GM12801 (cell line): Measurements from ENCODE around the gene NDUFAF7.

ENCODE experiments used
- CTCF ChIP-seq: IDR thresholded peaks from one replicate; pipeline ENCODE4 v1.5.1; 2011; ENCODE audit warnings: control low read depth; ENCODE audit not compliant: insufficient read length; ENCODE audit errors: extremely low read depth

The NDUFAF7 gene

GRCh38 chr2:37205689-37206341, 25.6 kb upstream of the NDUFAF7 start:
- TF ChIP-seq CTCF: no peak

- TF ChIP-seq CTCF: no peak
Measured at GRCh38 chr2:37211212-37211611, 20.2 kb upstream of the NDUFAF7 start.

- no peak for TF ChIP-seq CTCF
Measured at GRCh38 chr2:37211939-37212338, 19.5 kb upstream of the NDUFAF7 start.

- no peak for TF ChIP-seq CTCF
Measured at GRCh38 chr2:37215250-37215649, 16.2 kb upstream of the NDUFAF7 start.

- no peak for TF ChIP-seq CTCF
Measured at GRCh38 chr2:37219046-37219445, 12.4 kb upstream of the NDUFAF7 start.

GRCh38 chr2:37223131-37223530, 8.3 kb upstream of the NDUFAF7 start:
- no peak for TF ChIP-seq CTCF

- TF ChIP-seq CTCF: no peak
Measured at GRCh38 chr2:37224063-37224462, 7.4 kb upstream of the NDUFAF7 start.
